ENCODE results near the gene SOD2.
A peak's percentile ranks its signal among the peaks of the same experiment; 100 is the strongest.
"Not testable (repeated sequence)": the region's sequence is repeated elsewhere in the genome, so short reads cannot be mapped to it uniquely, and the experiment has no call there.

SOD2 gene

GRCh38 chr6:159693128-159693893 lies at the start of gene SOD2:
TSS of gene SOD2 (minus strand) at chr6:159693241. CDS start at chr6:159693167, 74 bp downstream.
- Mint-ChIP-seq H3K9me3 (no peaks in the 10 kb centered on the region), H3K4me3 (peak within 1 kb of the TSS; percentile 89 to 90), H3K27me3 (no peaks in the 10 kb centered on the region), H3K36me3 (peaks cover 9 to 15% of the 10 kb centered on the region in 2 donors), H3K27ac (peak within 1 kb of the TSS; percentile 95), H3K4me1 (peaks cover 27 to 37% of the 10 kb centered on the region in 2 donors)
- DNase-seq (peak; percentile 83), ATAC-seq (replicated peaks) (peak; percentile 82 to 85)

- H3K4me1 Mint-ChIP-seq = peaks cover 9 to 19% of the 10 kb centered on the region in 2 donors
- ATAC-seq (replicated peaks) (no peak), DNase-seq (no peak)
- no peak overlapping the region for H3K27ac Mint-ChIP-seq
- peaks cover 18 to 37% of the 10 kb centered on the region in 2 donors for H3K36me3 Mint-ChIP-seq
- no peaks in the 10 kb centered on the region for H3K27me3 Mint-ChIP-seq
- H3K9me3 Mint-ChIP-seq = no peaks in the 10 kb centered on the region
- H3K4me3 Mint-ChIP-seq = no peak overlapping the region
Measured at GRCh38 chr6:159742165-159742564, 49.1 kb upstream of the SOD2 start.

- ATAC-seq (replicated peaks) (no peak), DNase-seq (no peak)
- Mint-ChIP-seq H3K9me3 (no peaks in the 10 kb centered on the region), H3K27ac (no peak overlapping the region), H3K27me3 (no peaks in the 10 kb centered on the region), H3K4me1 (peaks cover 8 to 10% of the 10 kb centered on the region in 2 donors), H3K4me3 (no peak overlapping the region), H3K36me3 (peaks cover 2 to 18% of the 10 kb centered on the region in 2 donors)
Measured at GRCh38 chr6:159739341-159739740, 46.3 kb upstream of the SOD2 start.

- Mint-ChIP-seq H3K27me3 (no peaks in the 10 kb centered on the region), H3K4me1 (peaks cover 12 to 24% of the 10 kb centered on the region in 2 donors), H3K4me3 (no peak overlapping the region), H3K9me3 (no peaks in the 10 kb centered on the region), H3K27ac (no peak overlapping the region), H3K36me3 (peaks cover 4 to 18% of the 10 kb centered on the region in 2 donors)
- ATAC-seq (replicated peaks) = no peak
- DNase-seq = no peak
Measured at GRCh38 chr6:159736908-159737307, 43.9 kb upstream of the SOD2 start.

- not testable (repeated sequence) for H3K27me3 Mint-ChIP-seq; H3K36me3 Mint-ChIP-seq; H3K9me3 Mint-ChIP-seq; H3K4me3 Mint-ChIP-seq; ATAC-seq (replicated peaks); DNase-seq
- peak overlapping the region; percentile 76 for H3K27ac Mint-ChIP-seq
- H3K4me1 Mint-ChIP-seq = peaks cover 20 to 54% of the 10 kb centered on the region in 2 donors
Measured at GRCh38 chr6:159733395-159733794, 40.4 kb upstream of the SOD2 start.

- H3K4me1 Mint-ChIP-seq = peaks cover 17 to 46% of the 10 kb centered on the region in 2 donors
- H3K9me3 Mint-ChIP-seq; DNase-seq; H3K4me3 Mint-ChIP-seq; H3K27me3 Mint-ChIP-seq; H3K27ac Mint-ChIP-seq; ATAC-seq (replicated peaks); H3K36me3 Mint-ChIP-seq: not testable (repeated sequence)
Measured at GRCh38 chr6:159732550-159732949, 39.5 kb upstream of the SOD2 start.

- peaks cover 10 to 19% of the 10 kb centered on the region in 2 donors for H3K36me3 Mint-ChIP-seq
- H3K4me3 Mint-ChIP-seq = peak overlapping the region; percentile 43 to 82
- ATAC-seq (replicated peaks) = no peak
- peak overlapping the region; percentile 20 for H3K27ac Mint-ChIP-seq
- no peak for DNase-seq
- H3K27me3 Mint-ChIP-seq = no peaks in the 10 kb centered on the region
- peaks cover 23 to 52% of the 10 kb centered on the region in 2 donors for H3K4me1 Mint-ChIP-seq
- no peaks in the 10 kb centered on the region for H3K9me3 Mint-ChIP-seq
Measured at GRCh38 chr6:159730332-159730676, 37.3 kb upstream of the SOD2 start.

- ATAC-seq (replicated peaks) = no peak
- no peak for DNase-seq
- Mint-ChIP-seq H3K36me3 (peaks cover 10 to 19% of the 10 kb centered on the region in 2 donors), H3K27me3 (no peaks in the 10 kb centered on the region), H3K4me1 (peaks cover 23 to 52% of the 10 kb centered on the region in 2 donors), H3K27ac (peak overlapping the region; percentile 20), H3K4me3 (peak overlapping the region; percentile 82 to 99), H3K9me3 (no peaks in the 10 kb centered on the region)
Measured at GRCh38 chr6:159729598-159730331, 36.7 kb upstream of the SOD2 start.

- DNase-seq = no peak
- H3K4me1 Mint-ChIP-seq = peaks cover 25 to 48% of the 10 kb centered on the region in 2 donors
- H3K27ac Mint-ChIP-seq = peak overlapping the region; percentile 95
- peaks cover 10 to 19% of the 10 kb centered on the region in 2 donors for H3K36me3 Mint-ChIP-seq
- H3K4me3 Mint-ChIP-seq = peak overlapping the region; percentile 82 to 99
- no peaks in the 10 kb centered on the region for H3K9me3 Mint-ChIP-seq
- no peaks in the 10 kb centered on the region for H3K27me3 Mint-ChIP-seq
- no peak for ATAC-seq (replicated peaks)
Measured at GRCh38 chr6:159728531-159728964, 35.5 kb upstream of the SOD2 start.

GRCh38 chr6:159727717-159728445 lies 34.8 kb upstream of the SOD2 start:
- peak; percentile 50 to 58 for ATAC-seq (replicated peaks)
- peaks cover 6 to 24% of the 10 kb centered on the region in 2 donors for H3K36me3 Mint-ChIP-seq
- H3K4me1 Mint-ChIP-seq = peaks cover 28 to 45% of the 10 kb centered on the region in 2 donors
- H3K4me3 Mint-ChIP-seq = peak overlapping the region; percentile 82 to 99
- no peaks in the 10 kb centered on the region for H3K27me3 Mint-ChIP-seq
- no peak for DNase-seq
- peak overlapping the region; percentile 95 for H3K27ac Mint-ChIP-seq
- H3K9me3 Mint-ChIP-seq = no peaks in the 10 kb centered on the region

- ATAC-seq (replicated peaks) (peak; percentile 87 to 88), DNase-seq (peak; percentile 95)
- peaks cover 25 to 46% of the 10 kb centered on the region in 2 donors for H3K4me1 Mint-ChIP-seq
- H3K27ac Mint-ChIP-seq = peak within 1 kb of the TSS; percentile 100
- H3K9me3 Mint-ChIP-seq = no peaks in the 10 kb centered on the region
- H3K4me3 Mint-ChIP-seq = peak within 1 kb of the TSS; percentile 96 to 99
- H3K27me3 Mint-ChIP-seq = no peaks in the 10 kb centered on the region
- peaks cover 6 to 27% of the 10 kb centered on the region in 2 donors for H3K36me3 Mint-ChIP-seq
Measured at GRCh38 chr6:159726918-159727716, 34.1 kb upstream of the SOD2 start, which contains the start of gene WTAP. TSS of gene WTAP (plus strand) at chr6:159727506. CDS start at chr6:159736266, 8,760 bp downstream.

GRCh38 chr6:159726255-159726917 lies 33.3 kb upstream of the SOD2 start:
- ATAC-seq (replicated peaks) (no peak), DNase-seq (no peak)
- H3K27me3 Mint-ChIP-seq = no peaks in the 10 kb centered on the region
- peak overlapping the region; percentile 100 for H3K27ac Mint-ChIP-seq
- H3K36me3 Mint-ChIP-seq = peaks cover 6 to 26% of the 10 kb centered on the region in 2 donors
- H3K4me1 Mint-ChIP-seq = peaks cover 25 to 45% of the 10 kb centered on the region in 2 donors
- peak overlapping the region; percentile 96 to 99 for H3K4me3 Mint-ChIP-seq
- H3K9me3 Mint-ChIP-seq = no peaks in the 10 kb centered on the region

GRCh38 chr6:159725208-159725607 lies 32.2 kb upstream of the SOD2 start:
- H3K36me3 Mint-ChIP-seq = peaks cover 2 to 22% of the 10 kb centered on the region in 2 donors

More at GRCh38 chr6:159725208-159725607, 32.2 kb upstream of the SOD2 start:
- not testable (repeated sequence) for H3K4me3 Mint-ChIP-seq; H3K27me3 Mint-ChIP-seq; ATAC-seq (replicated peaks); H3K27ac Mint-ChIP-seq; H3K9me3 Mint-ChIP-seq; DNase-seq
- peaks cover 20 to 33% of the 10 kb centered on the region in 2 donors for H3K4me1 Mint-ChIP-seq
